Measurements from ENCODE around the gene GIMAP2. TPM values are rescaled to one million over a fixed set of nuclear protein-coding genes. Genes with fewer than 3 reads are reported as not detected.
A peak's percentile ranks its signal among the peaks of the same experiment; 100 is the strongest.

Gene GIMAP2
- total RNA-seq, 2 donors from 2014 or later = 0.66 to 3.9 TPM

- DNase-seq (no peak), ATAC-seq (no peak)
- no peaks in the 10 kb centered on the region for H3K36me3 ChIP-seq (replicated peaks in 1 of 2; ENCODE audit: insufficient read depth in 1 of 2, low read depth in 2 of 2)
- TF ChIP-seq, protein P1, sequence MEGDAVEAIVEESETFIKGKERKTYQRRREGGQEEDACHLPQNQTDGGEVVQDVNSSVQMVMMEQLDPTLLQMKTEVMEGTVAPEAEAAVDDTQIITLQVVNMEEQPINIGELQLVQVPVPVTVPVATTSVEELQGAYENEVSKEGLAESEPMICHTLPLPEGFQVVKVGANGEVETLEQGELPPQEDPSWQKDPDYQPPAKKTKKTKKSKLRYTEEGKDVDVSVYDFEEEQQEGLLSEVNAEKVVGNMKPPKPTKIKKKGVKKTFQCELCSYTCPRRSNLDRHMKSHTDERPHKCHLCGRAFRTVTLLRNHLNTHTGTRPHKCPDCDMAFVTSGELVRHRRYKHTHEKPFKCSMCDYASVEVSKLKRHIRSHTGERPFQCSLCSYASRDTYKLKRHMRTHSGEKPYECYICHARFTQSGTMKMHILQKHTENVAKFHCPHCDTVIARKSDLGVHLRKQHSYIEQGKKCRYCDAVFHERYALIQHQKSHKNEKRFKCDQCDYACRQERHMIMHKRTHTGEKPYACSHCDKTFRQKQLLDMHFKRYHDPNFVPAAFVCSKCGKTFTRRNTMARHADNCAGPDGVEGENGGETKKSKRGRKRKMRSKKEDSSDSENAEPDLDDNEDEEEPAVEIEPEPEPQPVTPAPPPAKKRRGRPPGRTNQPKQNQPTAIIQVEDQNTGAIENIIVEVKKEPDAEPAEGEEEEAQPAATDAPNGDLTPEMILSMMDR (IDR thresholded peaks at IDR 0.05) = no peak
- TF ChIP-seq POLR2A (IDR thresholded peaks at IDR 0.05) = no peak
- H3K9me3 ChIP-seq = no peaks in the 10 kb centered on the region
- intact Hi-C loops (cut with DNase I) = no loop called here
- H3K4me3 ChIP-seq = no peak overlapping the region
- H3K27ac ChIP-seq = no peak overlapping the region
- WGBS, 2 donors = 17 to 24% methylated on average over 1 of the region's 1 CpG
- no peaks in the 10 kb centered on the region for H3K27me3 ChIP-seq
- H3K4me1 ChIP-seq = peaks cover 5% of the 10 kb centered on the region
Measured at GRCh38 chr7:150723467-150723866, 38.0 kb downstream of the GIMAP2 start.

GRCh38 chr7:150727381-150727780, 41.9 kb downstream of the GIMAP2 start:
- H3K4me3 ChIP-seq = no peak overlapping the region
- no peaks in the 10 kb centered on the region for H3K27me3 ChIP-seq
- DNase-seq (peak; percentile 51 to 85 (median 66)), ATAC-seq (peak; percentile 98)
- intact Hi-C loops (cut with DNase I) = no loop called here
- peak overlapping the region in 3 of 4 donors; percentile 29 to 63 (median 51) for H3K27ac ChIP-seq
- no peak for TF ChIP-seq POLR2A (IDR thresholded peaks at IDR 0.05)
- TF ChIP-seq, protein P1 (IDR thresholded peaks at IDR 0.05) = no peak
- H3K9me3 ChIP-seq = no peaks in the 10 kb centered on the region
- WGBS, 2 donors = 31 to 34% methylated on average over 3 of the region's 3 CpGs
- peaks cover 5% of the 10 kb centered on the region for H3K4me1 ChIP-seq
- H3K36me3 ChIP-seq (replicated peaks in 1 of 2; ENCODE audit: insufficient read depth in 1 of 2, low read depth in 2 of 2) = no peaks in the 10 kb centered on the region

DNA sequence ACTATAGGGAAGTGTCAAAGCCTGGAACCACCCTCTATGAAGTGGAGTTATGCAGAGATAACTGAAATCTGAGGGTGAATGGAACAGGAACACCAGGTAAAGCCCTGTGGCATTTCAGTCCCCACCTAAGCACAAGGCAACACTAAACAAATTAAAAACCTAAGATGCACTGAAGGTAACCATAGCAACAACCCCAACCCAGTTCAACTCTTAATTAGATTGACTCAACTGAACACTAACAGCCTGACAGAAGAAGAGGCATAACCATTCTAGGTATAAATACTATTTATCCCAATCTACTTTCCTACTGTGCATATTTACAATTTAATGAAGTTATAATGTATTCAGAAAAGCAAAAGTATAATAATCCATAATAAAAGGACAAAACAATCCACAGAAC, 42.5 kb downstream of the GIMAP2 start:
- ATAC-seq (no peak), DNase-seq (no peak)
- peak overlapping the region in 3 of 4 donors; percentile 29 to 63 (median 51) for H3K27ac ChIP-seq
- intact Hi-C loops (cut with DNase I) = no loop called here
- H3K9me3 ChIP-seq = no peaks in the 10 kb centered on the region
- peaks cover 5% of the 10 kb centered on the region for H3K4me1 ChIP-seq
- H3K27me3 ChIP-seq = no peaks in the 10 kb centered on the region
- no peaks in the 10 kb centered on the region for H3K36me3 ChIP-seq (replicated peaks in 1 of 2; ENCODE audit: insufficient read depth in 1 of 2, low read depth in 2 of 2)
- TF ChIP-seq, protein P1 (IDR thresholded peaks at IDR 0.05) = no peak
- TF ChIP-seq POLR2A (IDR thresholded peaks at IDR 0.05) = no peak
- H3K4me3 ChIP-seq = no peak overlapping the region

GRCh38 chr7:150728609-150729008, 43.1 kb downstream of the GIMAP2 start:
- H3K27ac ChIP-seq = no peak overlapping the region
- no peaks in the 10 kb centered on the region for H3K9me3 ChIP-seq
- no peak for ATAC-seq
- no peaks in the 10 kb centered on the region for H3K36me3 ChIP-seq (replicated peaks in 1 of 2; ENCODE audit: insufficient read depth in 1 of 2, low read depth in 2 of 2)
- H3K4me3 ChIP-seq = no peak overlapping the region
- H3K4me1 ChIP-seq = peaks cover 5% of the 10 kb centered on the region
- DNase-seq = no peak
- no peak for TF ChIP-seq POLR2A (IDR thresholded peaks at IDR 0.05)
- TF ChIP-seq, protein P1 (IDR thresholded peaks at IDR 0.05) = no peak
- H3K27me3 ChIP-seq = no peaks in the 10 kb centered on the region
- intact Hi-C loops (cut with DNase I) = no loop called here

DNA sequence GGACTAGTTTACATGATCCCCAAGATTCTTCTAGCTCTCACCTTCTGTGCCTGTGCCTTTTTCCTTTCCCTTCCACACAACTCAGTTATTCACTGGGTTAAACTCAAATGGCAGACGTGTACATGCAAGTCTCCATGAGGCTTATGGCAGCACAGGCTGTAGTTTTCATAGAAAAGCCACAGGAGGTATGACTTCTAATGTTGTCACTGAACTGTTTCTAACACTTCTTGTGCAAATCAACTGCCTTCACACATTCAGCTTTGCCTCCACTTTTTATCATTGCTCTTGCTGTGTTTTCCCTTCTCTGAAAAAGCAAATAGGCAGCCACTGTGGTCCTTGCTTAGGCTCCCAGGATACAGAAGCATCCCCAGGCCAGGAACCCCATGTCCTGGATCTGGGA, 46.4 kb downstream of the GIMAP2 start:
- 45 to 54% methylated on average over 1 of the region's 1 CpG for WGBS, 2 donors
- H3K4me3 ChIP-seq = no peak overlapping the region
- H3K9me3 ChIP-seq = no peaks in the 10 kb centered on the region
- ATAC-seq (no peak), DNase-seq (no peak)
- peaks cover 5% of the 10 kb centered on the region for H3K4me1 ChIP-seq
- H3K36me3 ChIP-seq (replicated peaks in 1 of 2; ENCODE audit: insufficient read depth in 1 of 2, low read depth in 2 of 2) = no peaks in the 10 kb centered on the region
- no peak overlapping the region for H3K27ac ChIP-seq
- TF ChIP-seq, protein P1 (IDR thresholded peaks at IDR 0.05) = no peak
- no peak for TF ChIP-seq POLR2A (IDR thresholded peaks at IDR 0.05)
- H3K27me3 ChIP-seq = no peaks in the 10 kb centered on the region
- intact Hi-C loops (cut with DNase I) = no loop called here

Data from body of pancreas (tissue), 4 donors.